GM18508 (cell line): ENCODE results near the gene RPEL1.
"Not testable (repeated sequence)": the region's sequence is repeated elsewhere in the genome, so short reads cannot be mapped to it uniquely, and the experiment has no call there.

ENCODE experiments used
- ATAC-seq: cut with Tn5 transposase; IDR thresholded peaks from one replicate; pipeline ENCODE4 v1.9.1; 2021; ENCODE audit warnings: moderate number of reproducible peaks; ENCODE audit not compliant: insufficient read depth, unreplicated experiment

Gene RPEL1

DNA sequence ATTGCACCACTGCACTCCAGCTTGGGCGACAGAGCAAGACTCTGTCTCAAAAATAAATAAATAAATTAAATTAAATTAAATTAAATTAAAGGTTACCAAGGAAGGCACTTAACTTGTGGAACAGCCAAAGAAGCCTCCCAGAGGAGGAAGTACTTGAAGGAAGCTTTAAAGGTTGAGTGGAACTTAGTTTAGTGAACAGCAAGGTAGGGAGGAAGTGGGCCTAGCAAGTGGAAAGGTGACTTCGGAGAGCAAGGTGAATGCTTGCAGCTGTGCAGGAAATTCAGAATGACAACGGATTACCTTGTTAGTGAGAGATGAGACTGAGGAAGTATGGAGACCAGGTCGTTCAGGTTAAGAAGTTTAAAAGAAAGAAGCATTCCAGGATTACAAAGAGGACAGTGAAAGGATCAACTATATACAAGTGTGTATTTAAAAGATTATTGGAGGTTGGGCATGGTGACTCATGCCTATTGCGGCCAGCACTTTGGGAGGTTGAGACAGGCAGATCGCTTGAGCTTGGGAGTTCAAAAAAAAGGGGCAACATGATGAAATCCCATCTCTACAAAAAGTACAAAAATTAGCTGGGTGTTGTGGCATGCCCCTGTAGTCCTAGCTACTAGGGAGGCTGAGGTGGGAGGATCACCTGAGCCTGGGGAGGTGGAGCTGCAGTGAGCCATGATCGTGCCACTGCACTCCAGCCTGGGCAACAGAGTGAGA, 12.8 kb upstream of the RPEL1 start:
- no peak for ATAC-seq

DNA sequence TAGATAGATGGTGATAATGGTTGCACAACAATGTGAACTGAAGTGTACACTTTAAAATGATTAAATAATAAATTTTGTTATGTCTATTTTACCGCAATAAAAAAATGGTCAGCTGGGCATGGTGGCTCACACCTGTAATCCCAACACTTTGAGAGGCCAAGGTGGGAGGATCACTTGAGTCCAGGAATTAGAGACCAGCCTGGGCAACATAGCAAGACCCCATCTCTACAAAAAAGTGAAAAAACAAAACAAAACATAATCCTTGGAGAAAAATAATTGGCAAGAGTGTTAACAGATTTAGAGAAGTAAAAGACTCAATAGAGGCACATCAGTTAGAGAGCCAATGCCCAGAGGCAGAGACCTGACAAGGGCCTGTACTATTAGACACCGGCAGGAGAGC, 9.9 kb upstream of the RPEL1 start:
- ATAC-seq: no peak

DNA sequence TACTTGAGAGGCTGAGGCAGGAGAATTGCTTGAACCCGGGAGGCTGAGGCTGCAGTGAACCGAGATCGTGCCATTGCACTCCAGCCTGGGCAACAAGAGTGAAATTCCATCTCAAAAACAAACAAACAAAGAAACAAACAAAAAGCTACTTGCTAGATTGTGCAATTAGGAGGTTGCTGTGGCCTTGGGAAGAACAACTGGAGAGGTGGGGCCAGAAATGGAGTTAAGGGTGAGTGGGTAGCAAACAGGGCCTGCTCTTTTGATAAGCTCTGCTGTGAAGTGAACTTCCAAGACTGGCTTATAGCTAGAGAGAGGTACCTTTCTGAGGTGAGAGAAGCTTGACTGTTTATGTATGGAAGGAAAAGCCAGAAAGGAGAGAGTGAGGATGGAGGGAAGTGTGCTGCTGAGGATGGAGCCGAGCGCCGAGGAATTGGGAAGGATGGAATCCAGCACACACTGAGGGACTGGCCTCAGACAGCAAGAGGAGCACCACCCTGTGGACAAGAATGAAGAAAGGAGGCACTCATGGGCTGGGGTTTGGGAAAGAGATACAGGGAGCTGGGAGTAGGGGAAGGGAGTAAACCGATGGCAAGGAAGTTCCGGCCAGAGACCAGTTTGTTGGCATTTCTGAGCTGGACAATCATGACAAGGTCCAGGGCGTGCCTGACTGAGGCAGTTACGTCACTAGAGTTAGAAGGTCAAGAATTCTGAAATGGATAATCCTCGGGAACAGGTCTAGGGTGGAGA, 7.0 kb upstream of the RPEL1 start:
- ATAC-seq: no peak

DNA sequence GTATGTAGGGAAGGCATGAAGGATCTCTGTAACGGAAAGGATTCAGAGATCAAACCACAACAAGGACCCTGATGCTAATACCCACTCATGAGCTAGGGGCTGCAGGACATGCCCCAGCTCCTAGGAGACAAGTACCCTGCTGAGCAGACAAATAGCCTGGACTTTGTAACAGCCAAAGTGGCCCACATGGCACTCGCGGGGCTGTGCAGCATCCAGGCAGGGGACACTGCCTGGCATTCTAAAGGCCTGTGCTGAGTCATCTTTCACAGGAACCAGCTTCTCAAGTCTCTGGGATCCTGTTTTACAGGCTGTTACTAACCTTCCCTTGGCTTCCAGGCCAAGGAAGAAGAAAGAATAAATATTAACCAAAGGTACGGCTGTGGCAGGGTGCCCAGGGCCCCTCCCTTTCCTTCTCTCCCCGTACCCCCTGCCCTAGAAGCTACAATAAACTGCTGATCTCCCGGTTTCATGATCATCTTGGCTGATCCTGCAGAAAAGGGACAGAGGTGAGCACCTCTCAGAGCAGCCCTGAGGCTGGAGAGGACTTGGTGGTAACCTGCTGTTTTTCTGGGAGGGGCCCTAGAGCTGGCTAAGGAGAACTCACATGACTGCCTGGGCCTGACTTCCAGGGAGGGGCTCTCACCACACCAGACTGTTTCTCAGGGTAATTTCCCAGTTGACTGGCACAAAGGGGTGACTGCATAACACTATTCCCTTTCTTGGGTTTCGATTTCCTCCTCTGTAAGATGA, 4.2 kb upstream of the RPEL1 start:
- no peak for ATAC-seq

DNA sequence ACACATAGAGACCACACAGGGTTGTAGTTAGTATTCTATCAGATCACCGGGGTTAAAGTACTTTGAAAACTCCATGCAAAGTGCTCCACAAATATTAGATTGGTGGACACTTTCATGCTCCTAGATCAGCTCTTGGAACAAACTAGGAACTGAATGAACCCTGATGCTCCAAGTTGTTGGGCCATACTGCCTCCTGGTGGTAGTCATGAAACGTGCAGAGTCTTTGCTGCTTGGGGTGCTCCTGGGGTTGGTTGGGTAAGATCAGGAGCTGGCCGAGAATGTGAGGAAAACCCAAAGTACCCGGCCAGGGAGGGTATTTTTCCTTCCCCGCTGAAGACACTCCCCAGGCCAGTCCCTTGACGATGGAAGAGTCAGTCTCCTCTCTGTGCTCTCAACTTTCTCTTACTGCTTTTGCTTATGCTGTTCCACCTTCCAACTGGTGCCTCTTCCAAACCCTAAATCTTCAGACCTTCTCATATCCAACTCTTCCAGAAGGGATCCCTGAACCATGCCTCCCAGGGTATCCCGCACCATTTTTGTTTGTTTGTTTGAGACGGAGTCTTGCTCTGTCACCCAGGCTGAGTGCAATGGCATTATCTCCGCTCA, 918 bp upstream of the RPEL1 start:
- ATAC-seq: no peak

DNA sequence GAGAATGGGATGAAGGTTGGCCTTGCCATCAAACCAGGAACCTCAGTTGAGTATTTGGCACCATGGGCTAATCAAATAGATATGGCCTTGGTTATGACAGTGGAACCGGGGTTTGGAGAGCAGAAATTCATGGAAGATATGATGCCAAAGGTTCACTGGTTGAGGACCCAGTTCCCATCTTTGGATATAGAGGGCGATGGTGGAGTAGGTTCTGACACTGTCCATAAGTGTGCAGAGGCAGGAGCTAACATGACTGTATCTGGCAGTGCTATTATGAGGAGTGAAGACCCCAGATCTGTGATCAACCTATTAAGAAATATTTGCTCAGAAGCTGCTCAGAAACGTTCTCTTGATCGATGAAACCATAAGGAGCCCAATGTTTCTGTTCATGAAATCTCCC, 637 bp downstream of the RPEL1 start:
- ATAC-seq: no peak

DNA sequence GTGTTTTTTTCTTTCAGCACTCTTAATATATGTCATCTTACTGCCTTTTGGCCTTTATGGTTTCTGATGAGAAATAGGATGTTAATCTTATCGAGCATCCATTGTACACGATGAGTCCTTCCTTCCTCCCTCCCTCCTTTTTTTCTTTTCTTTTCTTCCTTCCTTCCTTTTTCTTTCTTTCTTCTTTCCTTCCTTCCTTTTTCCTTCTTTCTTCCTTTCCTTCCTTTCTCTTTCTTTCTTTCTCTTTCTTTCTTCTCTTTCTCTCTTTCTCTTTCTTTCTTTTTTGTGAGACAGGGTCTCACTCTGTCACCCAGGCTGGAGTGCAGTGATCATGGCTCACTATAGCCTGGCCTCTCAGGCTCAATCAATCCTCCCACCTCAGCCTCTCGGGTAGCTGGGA, 8.4 kb downstream of the RPEL1 start:
- no peak for ATAC-seq

DNA sequence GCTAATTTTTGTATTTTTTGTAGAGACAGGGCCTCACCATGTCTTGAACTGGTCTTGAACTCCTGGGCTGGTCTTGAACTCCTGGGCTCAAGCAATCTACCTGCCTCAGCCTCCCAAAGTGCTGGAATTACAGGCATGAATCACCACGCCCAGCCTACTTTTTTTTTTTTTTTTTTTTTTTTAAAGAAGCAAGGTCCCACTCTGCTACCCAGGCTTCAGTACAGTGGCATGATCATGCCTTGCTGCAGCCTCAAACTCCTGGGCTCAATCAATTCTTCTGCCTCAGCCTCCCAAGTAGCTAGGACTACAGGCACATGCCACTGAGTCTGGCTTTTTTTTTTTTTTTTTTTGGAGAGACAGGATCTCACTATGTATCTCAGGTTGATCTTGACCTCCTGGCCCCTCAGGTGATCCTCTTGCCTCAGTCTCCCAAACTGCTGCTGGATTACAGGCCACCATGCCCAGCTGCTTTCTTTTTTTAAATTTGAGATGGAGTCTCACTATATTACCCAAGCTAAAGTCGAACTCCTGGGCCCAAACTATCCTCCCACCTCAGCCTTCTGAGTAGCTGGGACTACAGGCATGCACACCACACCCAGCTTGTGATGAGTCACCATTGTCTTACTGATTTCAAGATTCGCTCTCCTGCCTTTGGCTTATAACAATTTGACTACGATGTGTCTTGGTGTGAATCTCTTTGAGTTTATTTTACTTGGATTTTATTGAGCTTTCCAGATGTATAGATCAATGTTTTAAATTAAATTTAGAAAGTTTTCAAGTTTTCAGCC, 9.0 kb downstream of the RPEL1 start:
- no peak for ATAC-seq

DNA sequence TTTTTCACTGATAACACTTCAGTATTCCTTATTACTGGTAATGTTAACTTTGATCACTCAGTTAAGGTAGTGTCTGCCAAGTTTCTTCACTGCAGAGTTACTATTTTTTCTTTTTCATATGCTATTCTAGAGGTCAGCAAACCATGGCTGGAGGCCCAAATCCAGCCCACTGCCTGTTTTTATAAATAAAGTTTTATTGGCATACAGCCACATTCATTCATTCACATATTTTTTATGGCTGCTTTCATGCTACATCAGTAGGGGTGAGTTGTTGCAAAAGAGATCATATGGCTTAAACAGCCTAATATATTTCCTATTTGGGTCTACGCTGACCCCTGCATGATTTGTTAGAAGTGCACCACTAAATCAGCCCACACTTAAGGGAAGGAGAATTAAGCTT, 10.9 kb downstream of the RPEL1 start:
- ATAC-seq: no peak

DNA sequence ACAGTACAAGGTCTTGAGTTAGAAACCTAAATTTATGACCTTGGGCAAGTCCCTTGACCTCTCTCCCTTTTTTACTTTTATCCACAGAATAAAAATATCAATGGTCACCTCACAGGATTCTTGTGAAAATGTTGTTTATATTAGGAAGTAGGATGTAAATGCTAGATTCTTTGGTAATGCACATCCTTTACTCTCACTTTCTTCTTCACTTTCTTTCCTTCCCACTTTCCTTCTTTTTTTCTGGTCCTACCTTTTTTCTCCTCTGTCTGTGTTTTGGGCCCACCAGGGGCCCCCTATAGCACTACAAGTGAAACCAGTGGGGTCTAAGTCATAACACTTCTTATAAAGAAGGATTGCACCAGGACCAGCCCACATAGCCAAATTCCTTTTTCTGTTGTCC, 12.1 kb downstream of the RPEL1 start:
- no peak for ATAC-seq

DNA sequence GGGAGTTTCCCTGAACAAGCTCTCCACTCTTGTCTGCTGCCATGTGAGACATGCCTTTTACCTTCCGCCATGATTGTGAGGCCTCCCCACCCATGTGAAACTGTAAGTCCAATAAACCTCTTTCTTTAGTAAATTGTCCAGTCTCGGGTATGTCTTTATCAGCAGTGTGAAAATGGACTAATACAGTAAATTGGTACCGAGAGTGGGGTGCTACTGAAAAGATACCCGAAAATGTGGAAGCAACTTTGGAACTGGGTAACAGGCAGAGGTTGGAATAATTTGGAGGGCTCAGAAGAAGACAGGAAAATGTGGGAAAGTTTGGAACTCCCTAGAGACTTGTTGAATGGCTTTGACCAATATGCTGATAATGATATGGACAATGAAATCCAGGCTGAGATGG, 13.2 kb downstream of the RPEL1 start:
- not testable (repeated sequence) for ATAC-seq

DNA sequence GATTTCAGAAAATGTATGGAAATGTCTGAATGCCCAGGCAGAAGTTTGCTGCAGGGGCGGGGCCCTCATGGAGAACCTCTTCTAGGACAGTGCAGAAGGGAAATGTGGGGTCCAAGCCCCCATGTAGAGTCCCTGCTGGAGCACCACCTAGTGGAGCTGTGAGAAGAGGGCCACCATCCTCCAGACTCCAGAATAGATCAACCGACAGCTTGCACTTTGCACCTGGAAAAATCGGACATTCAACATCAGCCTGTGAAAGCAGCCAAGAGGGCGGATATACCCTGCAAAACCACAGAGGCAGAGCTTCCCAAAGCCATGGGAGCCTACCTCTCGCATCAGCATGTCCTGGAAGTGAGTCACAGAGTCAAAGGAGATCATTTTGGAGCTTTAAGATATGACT, 14.3 kb downstream of the RPEL1 start:
- no peak for ATAC-seq

DNA sequence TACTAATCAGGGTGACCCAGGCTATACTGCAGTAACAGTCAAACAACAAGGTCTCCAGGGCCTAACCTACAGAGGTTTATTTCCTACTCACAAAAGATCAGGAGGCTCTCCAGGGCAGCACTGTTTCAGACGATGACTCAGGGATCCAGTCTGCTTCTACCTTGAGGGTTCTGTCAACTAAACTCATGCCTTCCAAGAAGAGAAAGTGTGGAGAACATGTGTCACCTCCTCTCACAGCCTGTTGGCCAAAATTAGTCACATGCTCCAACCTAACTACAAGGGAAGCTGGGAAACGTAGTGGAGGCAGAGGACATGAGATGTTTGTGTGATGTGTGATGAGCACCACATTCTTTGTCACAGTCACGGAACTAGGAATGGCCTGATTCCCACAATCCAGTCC, 16.5 kb downstream of the RPEL1 start:
- no peak for ATAC-seq

DNA sequence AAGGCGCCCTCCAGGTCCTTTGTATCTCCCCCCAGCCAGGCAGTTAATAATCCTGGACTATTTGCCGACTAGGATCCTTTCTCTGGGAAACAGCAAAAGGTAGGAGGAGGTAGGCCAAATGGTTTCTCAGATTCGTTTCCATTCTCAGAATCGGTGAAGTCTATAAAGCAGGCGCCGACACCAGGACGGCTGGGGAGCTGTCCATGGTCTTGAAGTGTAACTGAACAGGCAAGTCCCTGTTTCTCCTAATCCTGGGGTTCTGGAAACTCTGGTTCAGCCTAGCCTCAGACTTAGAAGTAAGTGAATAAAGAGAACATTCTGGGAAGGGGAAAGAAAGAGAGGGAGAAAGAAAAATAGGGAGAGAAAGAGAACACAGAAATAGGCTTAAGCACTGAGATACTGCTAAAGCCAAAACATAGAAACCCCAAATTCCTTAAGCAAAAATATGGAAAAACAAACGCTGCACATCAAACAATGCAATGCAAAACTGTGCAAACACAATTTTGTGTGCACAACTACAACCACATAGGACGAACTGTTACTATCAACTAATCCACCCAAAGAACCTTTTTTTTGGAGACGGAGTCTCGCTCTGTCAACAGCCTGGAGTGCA, 20.1 kb downstream of the RPEL1 start:
- no peak for ATAC-seq

DNA sequence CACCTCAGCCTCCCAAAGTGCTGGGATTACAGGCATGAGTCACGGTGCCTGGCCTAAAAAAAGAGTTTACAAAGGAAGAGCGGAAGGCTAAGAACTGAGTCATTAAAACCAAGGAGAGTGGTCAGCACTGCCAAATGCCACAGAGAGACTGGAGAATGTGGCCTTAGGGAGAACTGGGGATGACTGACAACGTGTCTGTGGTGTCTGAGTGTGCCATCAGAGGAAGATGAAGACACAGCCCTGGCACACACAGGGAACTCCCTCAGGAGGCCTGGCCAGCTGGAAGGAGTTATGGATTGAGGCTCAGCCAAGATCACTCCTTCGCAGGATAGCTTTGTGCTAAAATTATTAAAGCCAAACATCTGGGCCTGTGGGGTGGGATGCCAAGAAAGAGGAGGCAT, 27.4 kb downstream of the RPEL1 start:
- no peak for ATAC-seq

DNA sequence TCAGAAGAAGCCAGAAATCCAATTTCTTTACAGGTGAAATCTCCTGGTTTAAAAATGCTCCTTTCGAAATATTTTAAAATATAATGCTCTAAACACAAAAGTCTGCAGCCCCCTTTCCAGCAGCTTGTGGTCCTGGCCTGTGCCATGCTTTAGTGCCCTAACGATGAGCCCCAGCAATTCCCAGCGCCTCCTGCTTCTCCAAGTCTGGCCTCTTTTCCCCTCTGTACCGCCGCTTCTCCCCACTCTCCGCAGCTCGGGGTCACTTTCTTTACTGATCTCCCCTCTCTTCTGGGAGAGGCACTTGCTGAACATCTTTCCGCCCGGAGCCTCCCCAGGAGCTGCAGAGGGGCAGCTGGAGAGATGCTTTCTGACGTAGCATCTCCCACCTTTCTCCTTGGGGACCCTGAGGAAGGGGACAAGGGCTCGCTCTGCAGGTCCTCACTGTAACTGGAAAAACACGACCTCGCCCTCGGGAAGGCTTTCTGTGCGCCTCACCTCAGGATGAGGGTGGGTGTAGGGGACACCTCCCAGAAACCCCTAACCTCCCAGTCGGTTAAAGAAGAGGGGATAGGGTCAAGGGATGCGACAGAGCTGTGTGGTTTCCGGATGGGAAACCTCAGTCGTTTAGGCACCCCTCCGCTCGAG, 30.7 kb downstream of the RPEL1 start:
- ATAC-seq: no peak

DNA sequence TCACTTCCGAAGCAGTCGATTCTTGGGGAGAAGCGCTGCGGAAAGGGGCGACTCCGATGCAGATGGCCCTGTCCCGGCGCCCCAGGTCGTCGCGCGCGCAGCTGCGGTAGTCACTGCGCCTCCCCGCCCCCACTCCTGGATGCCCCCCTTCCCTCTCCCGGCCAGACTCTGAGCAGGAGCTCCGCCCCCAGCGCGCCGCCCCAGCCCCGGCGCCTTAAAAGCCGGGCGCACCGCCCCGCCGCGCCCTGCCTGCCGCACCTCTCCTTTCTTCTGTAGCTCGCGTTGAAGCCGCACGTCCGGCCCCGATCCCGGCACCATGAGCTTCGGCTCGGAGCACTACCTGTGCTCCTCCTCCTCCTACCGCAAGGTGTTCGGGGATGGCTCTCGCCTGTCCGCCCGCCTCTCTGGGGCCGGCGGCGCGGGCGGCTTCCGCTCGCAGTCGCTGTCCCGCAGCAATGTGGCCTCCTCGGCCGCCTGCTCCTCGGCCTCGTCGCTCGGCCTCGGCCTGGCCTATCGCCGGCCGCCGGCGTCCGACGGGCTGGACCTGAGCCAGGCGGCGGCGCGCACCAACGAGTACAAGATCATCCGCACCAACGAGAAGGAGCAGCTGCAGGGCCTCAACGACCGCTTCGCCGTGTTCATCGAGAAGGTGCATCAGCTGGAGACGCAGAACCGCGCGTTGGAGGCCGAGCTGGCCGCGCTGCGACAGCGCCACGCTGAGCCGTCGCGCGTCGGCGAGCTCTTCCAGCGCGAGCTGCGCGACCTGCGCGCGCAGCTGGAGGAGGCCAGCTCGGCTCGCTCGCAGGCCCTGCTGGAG, 31.4 kb downstream of the RPEL1 start, which contains the start of gene INA:
Gene INA (plus strand): TSS at position 243 of the 817 bp plus-strand sequence. CDS start 74 bp downstream, at position 317.
- no peak for ATAC-seq
